ENCODE data around the gene ARHGAP36.

Gene ARHGAP36

DNA sequence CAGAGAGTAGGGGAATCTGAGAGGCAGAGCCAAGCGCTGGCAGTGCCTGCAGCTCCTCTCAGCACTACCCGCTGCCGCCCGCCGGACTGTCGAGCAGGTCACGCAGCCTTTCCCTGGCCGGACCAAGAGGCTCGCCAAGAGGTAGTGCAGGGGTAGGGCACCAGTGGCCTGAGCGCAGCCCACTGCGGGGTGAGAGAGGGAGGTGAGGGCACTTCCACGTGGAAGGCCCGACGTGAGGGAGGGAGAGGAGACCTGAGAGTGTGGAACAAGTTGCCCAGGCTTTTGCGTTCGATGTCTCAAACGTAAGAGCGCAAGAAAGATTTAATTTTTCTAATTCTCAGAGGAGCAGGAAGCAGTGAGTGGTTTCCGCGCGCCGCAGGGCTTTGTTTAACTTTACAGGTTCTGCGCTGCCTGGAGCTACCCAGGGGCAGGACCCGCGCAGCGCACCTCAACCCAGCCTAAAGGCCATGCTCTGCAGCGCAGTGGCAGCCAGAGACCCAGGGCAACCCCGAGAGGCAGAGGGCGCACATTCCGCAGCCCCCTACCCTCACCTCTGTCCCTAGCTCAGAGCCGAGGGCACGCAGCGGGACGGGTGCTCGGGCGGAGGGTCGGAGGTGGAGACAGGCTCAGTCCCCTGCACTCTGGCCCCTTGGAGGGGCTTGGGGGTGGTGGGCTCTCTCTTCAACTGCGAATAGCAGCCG lies 14.9 kb downstream of the ARHGAP36 start:
- no peak for DNase-seq

DNA sequence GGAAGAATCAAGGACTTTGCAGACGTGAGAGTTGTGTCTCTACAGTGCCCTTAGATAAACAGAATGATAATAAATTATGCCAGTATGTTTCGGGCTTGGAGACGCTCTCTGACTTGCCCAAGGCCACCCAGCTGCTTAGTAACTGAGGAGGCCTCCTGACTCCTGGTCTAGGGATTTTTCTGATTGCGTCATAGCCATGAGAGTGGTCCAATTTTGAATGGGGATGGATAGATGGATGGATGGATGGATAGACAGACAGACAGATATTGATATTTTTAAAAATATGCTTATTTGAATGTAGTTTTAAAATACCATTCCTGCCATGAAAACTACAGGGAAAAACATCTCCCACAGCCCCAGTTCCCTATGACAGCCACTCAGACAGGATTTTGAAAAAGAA lies 15.5 kb downstream of the ARHGAP36 start:
- DNase-seq: no peak

DNA sequence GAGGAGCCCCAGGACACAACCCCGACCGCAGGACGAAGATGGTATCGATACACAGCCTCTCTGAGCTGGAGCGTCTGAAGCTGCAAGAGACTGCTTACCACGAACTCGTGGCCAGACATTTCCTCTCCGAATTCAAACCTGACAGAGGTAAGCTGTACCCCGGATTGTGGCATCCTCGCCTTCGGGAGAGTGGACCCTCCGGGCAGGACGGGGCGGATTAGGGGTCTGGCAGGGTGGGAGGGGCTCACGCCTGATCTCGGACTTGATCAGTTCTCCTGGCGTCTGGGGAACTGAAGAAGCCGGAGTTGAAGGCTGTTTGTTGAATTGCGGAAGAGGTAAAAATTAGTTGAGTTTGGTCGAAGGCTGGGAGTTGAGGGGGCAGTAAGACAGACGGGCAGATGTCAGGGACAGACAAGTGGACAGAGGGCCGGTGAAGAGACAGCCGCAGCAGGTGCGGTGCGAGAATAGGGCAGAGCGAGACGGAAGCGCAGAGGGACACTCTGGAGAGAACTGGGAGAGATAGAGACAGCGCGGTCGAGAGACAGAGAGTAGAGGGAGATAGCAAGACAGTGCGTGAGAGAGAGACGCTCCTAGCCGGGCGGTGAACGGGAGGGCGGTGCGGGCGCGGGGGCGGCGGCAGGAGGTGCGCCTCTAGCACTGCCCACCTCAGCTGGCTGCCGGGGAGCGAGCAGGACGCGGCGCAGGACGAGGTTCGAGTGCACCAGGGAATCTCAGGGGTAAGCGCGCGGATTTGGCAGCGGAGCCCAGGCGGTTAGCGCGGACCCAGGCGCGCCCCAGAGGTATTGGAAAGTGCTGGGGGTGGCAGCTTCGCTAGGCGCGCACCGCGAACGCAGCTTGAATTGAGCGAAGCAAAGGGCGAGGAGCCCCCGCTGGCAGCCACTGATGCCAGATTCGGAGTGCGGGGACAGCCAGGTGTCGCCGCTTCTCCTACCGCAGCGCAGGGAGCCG lies 23.9 kb downstream of the ARHGAP36 start:
- no peak for DNase-seq

DNA sequence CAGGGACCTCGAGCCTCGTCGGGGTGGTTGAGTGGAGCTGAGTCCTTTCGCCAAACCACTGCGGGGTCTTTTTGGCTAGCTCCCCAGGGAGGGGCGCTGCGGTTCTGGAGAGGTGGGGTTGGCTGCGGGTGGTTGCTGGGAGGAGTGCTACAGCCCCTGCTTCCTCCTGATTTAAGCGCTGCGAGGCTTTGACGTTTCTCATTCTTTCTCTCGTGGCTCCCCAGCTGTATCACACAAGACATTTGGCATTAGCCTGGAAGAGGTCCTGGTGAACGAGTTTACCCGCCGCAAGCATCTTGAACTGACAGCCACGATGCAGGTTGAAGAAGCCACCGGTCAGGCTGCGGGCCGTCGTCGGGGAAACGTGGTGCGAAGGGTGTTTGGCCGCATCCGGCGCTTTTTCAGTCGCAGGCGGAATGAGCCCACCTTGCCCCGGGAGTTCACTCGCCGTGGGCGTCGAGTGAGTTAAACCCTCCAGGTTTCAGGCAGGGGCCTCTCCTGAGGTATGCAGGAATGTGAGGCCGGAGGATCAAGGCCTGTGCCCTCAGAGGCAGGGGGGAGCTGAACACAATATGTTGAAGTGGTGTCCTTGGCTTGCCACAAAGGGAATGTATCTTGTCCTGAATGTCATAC lies 25.5 kb downstream of the ARHGAP36 start:
- no peak for DNase-seq

DNA sequence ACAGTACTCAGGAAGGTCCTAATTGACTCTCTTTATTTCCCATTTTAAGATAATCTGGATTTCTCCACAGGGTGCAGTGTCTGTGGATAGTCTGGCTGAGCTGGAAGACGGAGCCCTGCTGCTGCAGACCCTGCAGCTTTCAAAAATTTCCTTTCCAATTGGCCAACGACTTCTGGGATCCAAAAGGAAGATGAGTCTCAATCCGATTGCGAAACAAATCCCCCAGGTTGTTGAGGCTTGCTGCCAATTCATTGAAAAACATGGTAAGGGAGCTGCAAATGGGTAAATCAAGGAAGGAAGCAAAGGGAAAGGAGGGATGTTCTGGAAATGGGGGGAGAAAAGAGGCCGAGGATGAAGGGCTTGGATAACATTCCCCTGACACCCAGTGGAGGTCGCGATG lies 26.0 kb downstream of the ARHGAP36 start:
- DNase-seq: no peak

DNA sequence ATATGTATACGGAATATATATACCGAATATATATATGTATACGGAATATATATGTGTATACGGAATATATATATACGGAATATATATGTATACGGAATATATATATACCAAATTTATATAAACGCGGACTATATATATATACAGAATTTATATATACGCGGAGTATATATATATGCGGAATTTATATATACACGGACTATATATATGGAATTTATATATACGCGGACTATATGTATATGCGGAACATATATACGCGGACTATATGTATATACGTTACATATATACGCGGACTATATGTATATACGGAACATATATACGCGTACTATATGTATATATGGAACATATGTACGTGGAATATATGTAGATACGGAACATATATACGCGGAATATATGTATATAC lies 78.6 kb downstream of the ARHGAP36 start:
- no peak for DNase-seq

DNA sequence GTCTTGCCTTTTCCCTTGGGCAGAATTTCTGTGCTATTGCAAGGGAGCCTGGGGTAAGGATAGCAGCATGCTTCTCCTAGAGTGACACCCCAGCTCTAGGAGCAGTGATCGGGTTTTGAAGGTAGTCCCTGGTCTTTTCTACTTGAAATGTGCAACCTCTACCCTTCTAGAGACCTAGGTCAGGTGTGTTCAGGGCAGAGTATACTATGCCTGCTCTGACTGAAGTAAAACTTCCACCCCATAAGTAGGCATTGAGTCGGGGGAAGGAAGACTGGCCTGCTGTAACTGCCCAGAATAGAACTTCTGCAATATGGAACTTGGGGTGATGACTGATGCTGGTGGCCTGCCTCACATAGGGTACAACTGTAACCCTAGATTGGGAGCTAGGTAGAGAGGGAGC lies 80.9 kb downstream of the ARHGAP36 start:
- DNase-seq: no peak

Data from NCI-H187 (cell line).